ENCODE results near the gene LDLRAD4. TPM values are rescaled to one million over a fixed set of nuclear protein-coding genes. Genes with fewer than 3 reads are reported as not detected.
A peak's percentile ranks its signal among the peaks of the same experiment; 100 is the strongest.

The LDLRAD4 gene
- total and polyA plus RNA-seq, 2 experiments from 2014 or later, result 0.73 to 1.9 TPM

GRCh38 chr18:13235421-13235831 lies 16.9 kb downstream of the LDLRAD4 start:
- H3K27ac Mint-ChIP-seq, result peak overlapping the region; percentile 74; the same call in 1 of the 2 replicates
- H3K27ac ChIP-seq (ENCODE audit: low read depth), result no peak overlapping the region

More at GRCh38 chr18:13235421-13235831, 16.9 kb downstream of the LDLRAD4 start:
- Histone ChIP-seq H3K9me2 (ENCODE audit: insufficient read depth) (no peaks in the 10 kb centered on the region), H3K79me2 (replicated peaks; ENCODE audit: insufficient read depth) (no peaks in the 10 kb centered on the region), H3F3A (replicated peaks; ENCODE audit: low read depth) (no peaks in the 10 kb centered on the region), H3K4me2 (no peak overlapping the region), H4K20me1 (replicated peaks; ENCODE audit: insufficient read depth) (no peaks in the 10 kb centered on the region), H2AFZ (no peak overlapping the region), H3K27me3 (ENCODE audit: insufficient read depth) (no peaks in the 10 kb centered on the region), H3K36me3 (ENCODE audit: insufficient read depth) (no peaks in the 10 kb centered on the region), H3K4me1 (ENCODE audit: insufficient read depth) (no peaks in the 10 kb centered on the region), H3K4me3 (no peak overlapping the region)
- H3K9me3 Mint-ChIP-seq, result no peaks in the 10 kb centered on the region
- TF ChIP-seq STAT1 (IDR thresholded peaks at IDR 0.05; ENCODE audit: unreplicated experiment), result no peak
- TF ChIP-seq EZH2phosphoT487 (IDR thresholded peaks at IDR 0.05; ENCODE audit: unreplicated experiment), result no peak
- TF ChIP-seq EZH2 (IDR thresholded peaks at IDR 0.05; ENCODE audit: low read depth, unreplicated experiment), result no peak
- no peak for TF ChIP-seq ZNF462 (CRISPR knock-in tag; IDR thresholded peaks at IDR 0.05)
- TF ChIP-seq ZNF114 (CRISPR knock-in tag; IDR thresholded peaks at IDR 0.05), result no peak
- TF ChIP-seq CTCF (conservative IDR thresholded peaks at IDR 0.05; ENCODE audit: low read depth in 2 of 2), result no peak
- no peak for TF ChIP-seq JUNB (IDR thresholded peaks at IDR 0.05; ENCODE audit: unreplicated experiment)
- no peak for TF ChIP-seq ZNF331 (CRISPR knock-in tag; IDR thresholded peaks at IDR 0.05; ENCODE audit: low read depth)
- TF ChIP-seq CREB1 (CRISPR knock-in tag; IDR thresholded peaks at IDR 0.05; ENCODE audit: low read depth), result no peak
- TF ChIP-seq ETS1 (IDR thresholded peaks at IDR 0.05), result no peak
- TF ChIP-seq NANOG (IDR thresholded peaks at IDR 0.05; ENCODE audit: borderline replicate concordance), result no peak
- TF ChIP-seq REST (IDR thresholded peaks at IDR 0.05; ENCODE audit: unreplicated experiment), result no peak
- no peak for TF ChIP-seq POLR2AphosphoS5 (IDR thresholded peaks at IDR 0.05; ENCODE audit: low read depth)
- H3K27me3 Mint-ChIP-seq (ENCODE audit: insufficient read depth, low read depth, poor library complexity), result peaks cover 14% of the 10 kb centered on the region
- H3K36me3 Mint-ChIP-seq (ENCODE audit: low read depth), result no peaks in the 10 kb centered on the region
- peaks cover 7% of the 10 kb centered on the region for H3K4me1 Mint-ChIP-seq
- DNase-seq (ENCODE audit: low spot score) (no peak), ATAC-seq (no peak)
- no peak overlapping the region for H3K4me3 Mint-ChIP-seq

All from GM23338 (cell line).